ENCODE results near the gene LAMC1. TPM values are rescaled to one million over a fixed set of nuclear protein-coding genes. Genes with fewer than 3 reads are reported as not detected.

The LAMC1 gene
- total RNA-seq, 1 experiment from 2014 or later: 95.5 TPM

- ChIA-PET POLR2A (ENCODE audit: low non-redundant PET) (no interaction called here), CTCF (no interaction called here)
- Histone ChIP-seq H3K27me3 (replicated peaks; ENCODE audit: insufficient read depth, low read depth, low read length, poor library complexity) (no peaks in the 10 kb centered on the region), H3K27ac (ENCODE audit: low read depth, low read length, poor library complexity, severe bottlenecking) (no peak overlapping the region), H3K36me3 (ENCODE audit: insufficient read depth, low read length, poor library complexity, severe bottlenecking) (peaks cover 7% of the 10 kb centered on the region), H3K9me3 (ENCODE audit: low read depth, low read length, poor library complexity, severe bottlenecking) (no peaks in the 10 kb centered on the region), H3K4me3 (ENCODE audit: low read depth, low read length, poor library complexity, severe bottlenecking) (no peak overlapping the region), H3K4me1 (ENCODE audit: insufficient read depth, low read length, poor library complexity, severe bottlenecking) (peaks cover 13% of the 10 kb centered on the region)
- intact Hi-C loops (cut with micrococcal nuclease; ENCODE audit: unreplicated experiment): no loop called here
- no TSS peak for BruUV-seq (replicated peaks)
- no peak for TF ChIP-seq CTCF (conservative IDR thresholded peaks at IDR 0.05; ENCODE audit: low read depth, low read length)
- no peak for TF ChIP-seq EZH2 (IDR thresholded peaks at IDR 0.05; ENCODE audit: borderline replicate concordance, low read depth, low read length, poor library complexity, severe bottlenecking)
- DNase-seq (ENCODE audit: low spot score): no peak
Observed at GRCh38 chr1:183101841-183102276, 78.6 kb downstream of the LAMC1 start.

GRCh38 chr1:183103147-183103546 is 79.9 kb downstream of the LAMC1 start:
- no peaks in the 10 kb centered on the region for H3K9me3 ChIP-seq (ENCODE audit: low read depth, low read length, poor library complexity, severe bottlenecking)
- H3K4me3 ChIP-seq (ENCODE audit: low read depth, low read length, poor library complexity, severe bottlenecking): no peak overlapping the region
- no peaks in the 10 kb centered on the region for H3K27me3 ChIP-seq (replicated peaks; ENCODE audit: insufficient read depth, low read depth, low read length, poor library complexity)
- CTCF ChIA-PET: no interaction called here
- no peak for DNase-seq (ENCODE audit: low spot score)
- intact Hi-C loops (cut with micrococcal nuclease; ENCODE audit: unreplicated experiment): no loop called here
- no TSS peak for BruUV-seq (replicated peaks)
- no peak overlapping the region for H3K27ac ChIP-seq (ENCODE audit: low read depth, low read length, poor library complexity, severe bottlenecking)
- POLR2A ChIA-PET (ENCODE audit: low non-redundant PET): no interaction called here
- H3K36me3 ChIP-seq (ENCODE audit: insufficient read depth, low read length, poor library complexity, severe bottlenecking): peaks cover 7% of the 10 kb centered on the region
- TF ChIP-seq CTCF (conservative IDR thresholded peaks at IDR 0.05; ENCODE audit: low read depth, low read length): no peak
- no peak for TF ChIP-seq EZH2 (IDR thresholded peaks at IDR 0.05; ENCODE audit: borderline replicate concordance, low read depth, low read length, poor library complexity, severe bottlenecking)
- peaks cover under 1% of the 10 kb centered on the region for H3K4me1 ChIP-seq (ENCODE audit: insufficient read depth, low read length, poor library complexity, severe bottlenecking)

GRCh38 chr1:183103577-183103976 is 80.4 kb downstream of the LAMC1 start:
- ChIA-PET CTCF (no interaction called here), POLR2A (ENCODE audit: low non-redundant PET) (no interaction called here)
- Histone ChIP-seq H3K4me1 (ENCODE audit: insufficient read depth, low read length, poor library complexity, severe bottlenecking) (no peaks in the 10 kb centered on the region), H3K27me3 (replicated peaks; ENCODE audit: insufficient read depth, low read depth, low read length, poor library complexity) (no peaks in the 10 kb centered on the region), H3K4me3 (ENCODE audit: low read depth, low read length, poor library complexity, severe bottlenecking) (no peak overlapping the region), H3K27ac (ENCODE audit: low read depth, low read length, poor library complexity, severe bottlenecking) (no peak overlapping the region), H3K36me3 (ENCODE audit: insufficient read depth, low read length, poor library complexity, severe bottlenecking) (peaks cover 7% of the 10 kb centered on the region), H3K9me3 (ENCODE audit: low read depth, low read length, poor library complexity, severe bottlenecking) (no peaks in the 10 kb centered on the region)
- TF ChIP-seq EZH2 (IDR thresholded peaks at IDR 0.05; ENCODE audit: borderline replicate concordance, low read depth, low read length, poor library complexity, severe bottlenecking) (no peak), CTCF (conservative IDR thresholded peaks at IDR 0.05; ENCODE audit: low read depth, low read length) (no peak)
- no TSS peak for BruUV-seq (replicated peaks)
- no peak for DNase-seq (ENCODE audit: low spot score)
- intact Hi-C loops (cut with micrococcal nuclease; ENCODE audit: unreplicated experiment): no loop called here

Data from A673 (cell line).